ENCODE data around the gene THBS3. TPM values are rescaled to one million over a fixed set of nuclear protein-coding genes. Genes with fewer than 3 reads are reported as not detected.
A peak's percentile ranks its signal among the peaks of the same experiment; 100 is the strongest.
"Not testable (repeated sequence)": the region's sequence is repeated elsewhere in the genome, so short reads cannot be mapped to it uniquely, and the experiment has no call there.

THBS3 gene
- total RNA-seq, 8 experiments from 2014 or later = 12.4 to 51.2 (median 21.0) TPM

DNA sequence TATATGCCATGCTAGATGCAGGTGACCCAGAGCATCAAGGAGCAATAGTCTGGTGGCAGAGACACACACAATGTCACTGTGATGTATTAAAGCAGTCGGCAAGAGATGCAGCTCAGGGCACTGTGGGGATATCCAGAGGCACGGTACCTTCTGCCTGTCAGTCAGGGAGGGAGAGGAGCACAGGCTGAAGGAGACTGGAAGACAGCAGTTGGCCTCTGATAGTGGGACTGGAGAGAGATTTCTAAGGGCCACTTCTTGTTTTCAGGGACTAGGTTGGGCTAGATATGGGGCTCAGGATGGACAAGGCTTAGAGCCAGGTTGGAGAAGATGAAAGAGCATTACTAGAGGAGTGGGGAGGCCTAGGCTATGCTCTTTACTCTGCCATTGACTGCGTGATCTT is 23.6 kb upstream of the THBS3 start:
- in situ Hi-C loops (cut with MboI; ENCODE audit: low pct_unique_long_range_greater_than_20kb in 2 of 9, low sequenced_read_pairs in 9 of 9, unreplicated experiment in 9 of 9); H3K4me3 ChIP-seq; H3K4me1 ChIP-seq (replicated peaks in 1 of 2); ATAC-seq (replicated peaks in 6 of 8); H3K27ac ChIP-seq: not testable (repeated sequence)
- 0 to 83% (median 50%) methylated on average over 1 to 3 of the region's 3 CpGs; no CpG with 5 or more reads in 4 of the 10 experiments for WGBS, 10 experiments

DNA sequence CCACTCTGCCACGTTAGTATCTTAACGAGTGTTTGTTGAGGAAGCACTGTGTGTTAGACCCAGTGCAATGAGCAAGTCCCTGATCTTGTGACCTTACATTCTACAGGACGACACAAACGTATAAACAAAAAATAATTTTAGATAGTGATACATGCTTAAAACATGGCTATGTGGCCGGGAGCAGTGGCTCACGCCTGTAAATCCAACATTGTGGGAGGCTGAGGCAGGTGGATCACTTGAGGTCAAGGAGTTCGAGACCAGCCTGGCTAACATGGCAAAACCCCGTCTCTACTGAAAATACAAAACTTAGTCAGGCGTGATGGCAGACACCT is 20.4 kb upstream of the THBS3 start:
- Histone ChIP-seq H3K4me1 (replicated peaks in 1 of 2) (peaks cover 17 to 18% of the 10 kb centered on the region in 2 donors), H3K4me3 (peak overlapping the region; percentile 29 to 45 (median 39)), H3K27ac (peak overlapping the region; percentile 84 to 91)
- 20 to 75% (median 53%) methylated on average over 1 to 9 of the region's 9 CpGs; no CpG with 5 or more reads in 1 of the 10 experiments for WGBS, 10 experiments
- ATAC-seq (replicated peaks in 6 of 8) = no peak
- in situ Hi-C loops (cut with MboI; ENCODE audit: low pct_unique_long_range_greater_than_20kb in 2 of 9, low sequenced_read_pairs in 9 of 9, unreplicated experiment in 9 of 9) = no loop called here

DNA sequence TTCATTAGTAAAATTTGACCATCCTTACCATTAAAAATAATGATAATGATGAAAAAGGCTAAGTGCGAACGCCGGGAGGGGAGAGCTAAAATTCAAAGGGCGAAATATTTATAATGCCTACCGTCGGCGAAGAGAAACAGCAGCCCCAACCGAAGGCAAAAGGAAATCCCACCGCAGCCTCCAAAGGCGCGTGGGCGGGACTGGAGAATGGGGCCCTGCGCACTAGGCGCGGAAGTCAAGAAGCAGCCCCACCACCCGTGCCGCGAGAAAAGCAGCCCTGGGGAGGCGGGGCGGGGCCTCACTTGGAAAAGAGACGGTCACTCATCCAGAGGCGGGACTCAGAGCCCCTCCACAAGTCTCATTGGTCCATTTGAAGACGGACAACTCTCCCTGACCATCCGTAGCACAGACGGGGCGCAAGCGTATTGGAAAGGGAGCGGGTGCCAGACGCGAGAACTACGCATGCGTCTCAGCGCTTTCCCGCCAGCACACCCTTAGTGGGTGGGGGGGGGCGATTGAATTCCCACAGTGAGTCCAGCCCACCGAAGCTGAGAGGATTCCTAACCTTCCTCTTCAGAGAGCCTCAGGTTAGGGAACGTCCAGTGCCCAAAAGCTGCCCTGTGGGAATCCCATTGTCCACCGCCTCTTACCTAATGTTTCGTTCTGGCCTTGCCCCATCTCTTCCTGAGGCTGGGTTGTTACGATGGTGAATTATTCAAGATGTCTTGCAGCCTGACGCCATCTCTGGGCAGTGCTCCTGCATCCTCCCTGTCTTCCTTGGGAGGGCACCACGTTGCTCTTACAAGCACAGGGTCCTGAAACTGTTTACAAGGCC is 19.8 kb upstream of the THBS3 start:
- Histone ChIP-seq H3K27ac (peak overlapping the region; percentile 84 to 91), H3K4me1 (replicated peaks in 1 of 2) (peaks cover 17 to 18% of the 10 kb centered on the region in 2 donors), H3K4me3 (peak overlapping the region; percentile 43 to 47 (median 45))
- in situ Hi-C loops (cut with MboI; ENCODE audit: low pct_unique_long_range_greater_than_20kb in 2 of 9, low sequenced_read_pairs in 9 of 9, unreplicated experiment in 9 of 9) = no loop called here
- ATAC-seq (replicated peaks in 6 of 8) = peak; percentile 88 to 96 (median 93)
- 0 to 20% (median 1%) methylated on average over 1 to 19 of the region's 42 CpGs; no CpG with 5 or more reads in 1 of the 10 experiments for WGBS, 10 experiments

DNA sequence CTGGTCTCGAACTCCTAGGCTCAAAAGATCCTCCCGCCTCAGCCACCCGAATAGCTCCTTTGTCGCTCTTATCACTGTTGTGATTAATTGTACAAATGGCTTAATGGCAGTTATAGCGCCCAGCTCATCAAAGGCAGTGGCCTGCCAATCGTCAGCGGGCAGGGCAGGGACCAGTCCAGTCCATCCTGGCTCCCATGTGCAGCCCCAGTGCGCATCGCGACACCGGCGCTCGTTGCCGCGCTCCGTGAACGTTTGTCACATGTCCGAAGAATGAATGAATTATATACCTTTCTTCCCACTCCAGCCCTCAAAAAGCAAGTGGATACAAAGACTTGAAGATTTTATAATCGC is 19.2 kb upstream of the THBS3 start:
- ATAC-seq (replicated peaks in 6 of 8) = peak; percentile 49 to 63 (median 56)
- peaks cover 17 to 18% of the 10 kb centered on the region in 2 donors for H3K4me1 ChIP-seq (replicated peaks in 1 of 2)
- H3K27ac ChIP-seq = peak overlapping the region; percentile 40 to 69
- in situ Hi-C loops (cut with MboI; ENCODE audit: low pct_unique_long_range_greater_than_20kb in 2 of 9, low sequenced_read_pairs in 9 of 9, unreplicated experiment in 9 of 9) = no loop called here
- 0 to 3% (median 0%) methylated on average over 1 to 18 of the region's 19 CpGs; no CpG with 5 or more reads in 3 of the 10 experiments for WGBS, 10 experiments
- peak overlapping the region; percentile 43 to 47 (median 45) for H3K4me3 ChIP-seq

DNA sequence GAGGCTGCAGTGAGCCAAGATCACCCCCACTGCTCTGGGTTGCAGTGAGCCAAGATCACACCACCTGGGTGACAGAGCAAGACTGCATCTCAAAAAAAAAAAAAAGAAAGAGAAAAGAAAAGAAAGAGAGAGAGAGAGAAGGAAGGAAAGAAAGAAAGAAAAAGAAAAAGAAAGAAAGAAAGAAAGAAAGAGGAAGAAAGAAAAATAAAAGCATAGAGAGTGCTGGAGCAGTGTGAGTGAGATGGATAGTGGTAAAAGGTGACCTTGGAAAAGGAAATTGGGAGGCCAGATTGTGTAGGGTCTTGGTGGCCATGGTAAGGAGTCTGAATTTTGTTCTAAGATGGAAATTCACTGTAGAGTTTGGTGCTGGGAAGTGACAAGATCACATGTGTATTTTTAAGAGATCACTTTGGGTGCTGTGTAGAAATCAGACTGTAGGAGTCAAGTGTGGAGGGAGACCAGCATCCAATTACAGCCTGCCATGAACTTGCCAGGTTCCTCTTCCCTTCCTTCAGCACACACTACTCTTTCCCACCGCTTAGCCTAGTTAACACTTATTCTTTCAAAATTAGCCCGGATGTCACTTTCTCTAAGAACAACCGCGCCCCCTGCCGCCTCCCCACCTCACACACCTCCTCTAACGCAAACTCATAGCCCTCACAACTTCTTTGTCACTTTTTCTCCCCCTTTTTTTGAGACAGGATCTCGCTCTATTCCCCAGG is 18.7 kb upstream of the THBS3 start:
- peaks cover 17 to 18% of the 10 kb centered on the region in 2 donors for H3K4me1 ChIP-seq (replicated peaks in 1 of 2)
- 0 to 13% (median 0%) methylated on average over 1 to 7 of the region's 7 CpGs; no CpG with 5 or more reads in 1 of the 10 experiments for WGBS, 10 experiments
- peak overlapping the region; percentile 40 to 69 for H3K27ac ChIP-seq
- in situ Hi-C loops (cut with MboI; ENCODE audit: low pct_unique_long_range_greater_than_20kb in 2 of 9, low sequenced_read_pairs in 9 of 9, unreplicated experiment in 9 of 9) = no loop called here
- peak; percentile 19 to 52 (median 36) for ATAC-seq (replicated peaks in 6 of 8)
- H3K4me3 ChIP-seq = peak overlapping the region; percentile 43 to 47 (median 45)

DNA sequence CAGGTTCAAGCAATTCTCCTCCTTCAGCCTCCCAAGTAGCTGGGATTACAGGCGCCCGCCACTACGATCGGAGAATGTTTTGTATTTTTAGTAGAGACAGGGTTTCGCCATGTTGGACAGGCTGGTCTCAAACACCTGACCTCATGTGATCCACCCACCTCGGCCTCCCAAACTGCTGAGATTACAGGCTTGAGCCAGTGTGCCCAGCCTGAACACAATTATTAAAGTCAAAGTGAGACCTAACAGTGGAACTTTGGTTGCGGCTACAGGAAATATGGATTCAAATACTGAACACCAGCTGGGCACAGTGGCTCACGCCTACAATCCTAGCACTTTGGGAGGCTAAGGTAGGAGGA is 17.7 kb upstream of the THBS3 start:
- H3K4me3 ChIP-seq; H3K27ac ChIP-seq; ATAC-seq (replicated peaks in 6 of 8); in situ Hi-C loops (cut with MboI; ENCODE audit: low pct_unique_long_range_greater_than_20kb in 2 of 9, low sequenced_read_pairs in 9 of 9, unreplicated experiment in 9 of 9): not testable (repeated sequence)
- peaks cover 17 to 18% of the 10 kb centered on the region in 2 donors for H3K4me1 ChIP-seq (replicated peaks in 1 of 2)
- whole genome bisulfite sequencing, 10 experiments = 90 to 100% (median 99%) methylated on average over 1 to 8 of the region's 8 CpGs; no CpG with 5 or more reads in 2 of the 10 experiments

DNA sequence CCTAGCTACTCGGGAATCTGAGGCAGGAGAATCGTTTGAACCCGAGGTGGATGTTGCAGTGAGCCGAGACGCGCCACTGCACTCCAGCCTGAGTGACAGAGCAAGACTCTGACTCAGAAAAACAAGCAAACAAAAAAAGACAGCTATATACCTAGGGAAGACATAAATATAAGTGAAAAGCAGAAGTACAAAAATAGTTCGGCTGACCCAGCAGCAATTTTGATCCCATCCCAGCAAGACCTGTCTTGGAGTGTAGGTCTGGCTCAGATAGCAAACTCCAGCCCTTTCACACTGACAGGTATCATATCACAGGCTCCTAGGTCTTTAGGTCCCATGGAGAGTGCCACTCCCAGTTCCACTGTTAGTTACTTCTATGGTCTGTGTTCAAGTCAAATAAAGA is 15.3 kb upstream of the THBS3 start:
- Histone ChIP-seq H3K4me3 (no peak overlapping the region), H3K27ac (no peak overlapping the region), H3K4me1 (replicated peaks in 1 of 2) (peaks cover 24% of the 10 kb centered on the region in 2 donors)
- 83 to 100% (median 95%) methylated on average over 1 to 7 of the region's 7 CpGs; no CpG with 5 or more reads in 3 of the 10 experiments for WGBS, 10 experiments
- in situ Hi-C loops (cut with MboI; ENCODE audit: low pct_unique_long_range_greater_than_20kb in 2 of 9, low sequenced_read_pairs in 9 of 9, unreplicated experiment in 9 of 9) = no loop called here
- ATAC-seq (replicated peaks in 6 of 8) = no peak

DNA sequence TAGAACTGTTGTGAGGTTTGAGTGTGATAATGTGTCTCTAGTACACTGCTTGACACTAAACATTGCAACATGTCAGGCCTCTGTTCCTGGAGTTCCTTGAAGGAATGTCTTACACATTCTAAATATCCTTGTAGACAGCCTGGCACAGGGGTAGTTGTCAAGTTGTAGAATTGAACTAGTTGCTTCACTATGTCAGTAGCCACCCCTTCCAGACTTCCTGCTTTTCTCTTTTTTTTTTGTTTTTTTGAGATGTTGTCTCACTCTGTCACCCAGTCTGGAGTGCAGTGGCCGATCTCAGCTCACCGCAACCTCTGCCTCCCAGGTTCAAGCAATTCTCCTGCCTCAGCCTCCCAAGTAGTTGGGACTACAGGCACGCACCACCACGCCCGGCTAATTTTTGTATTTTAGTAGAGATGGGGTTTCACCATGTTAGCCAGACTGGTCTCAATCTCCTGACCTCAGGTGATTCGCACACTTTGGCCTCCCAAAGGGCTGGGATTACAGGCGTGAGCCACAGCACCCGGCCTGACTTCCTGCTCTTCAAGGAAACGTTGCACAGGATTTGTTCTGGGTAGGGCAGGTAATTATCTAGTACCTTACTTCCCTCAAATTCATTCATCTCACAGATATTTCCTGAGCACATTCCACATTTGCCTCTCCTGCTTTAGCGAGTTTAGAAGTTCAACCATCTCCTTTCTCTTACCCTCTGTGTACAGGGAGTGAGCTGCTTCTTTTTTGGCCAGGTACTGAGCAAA is 12.7 kb upstream of the THBS3 start:
- 40 to 100% (median 95%) methylated on average over 1 to 10 of the region's 10 CpGs; no CpG with 5 or more reads in 3 of the 10 experiments for WGBS, 10 experiments
- H3K4me3 ChIP-seq; H3K27ac ChIP-seq; ATAC-seq (replicated peaks in 6 of 8); in situ Hi-C loops (cut with MboI; ENCODE audit: low pct_unique_long_range_greater_than_20kb in 2 of 9, low sequenced_read_pairs in 9 of 9, unreplicated experiment in 9 of 9): not testable (repeated sequence)
- peaks cover 14 to 15% of the 10 kb centered on the region in 2 donors for H3K4me1 ChIP-seq (replicated peaks in 1 of 2)

DNA sequence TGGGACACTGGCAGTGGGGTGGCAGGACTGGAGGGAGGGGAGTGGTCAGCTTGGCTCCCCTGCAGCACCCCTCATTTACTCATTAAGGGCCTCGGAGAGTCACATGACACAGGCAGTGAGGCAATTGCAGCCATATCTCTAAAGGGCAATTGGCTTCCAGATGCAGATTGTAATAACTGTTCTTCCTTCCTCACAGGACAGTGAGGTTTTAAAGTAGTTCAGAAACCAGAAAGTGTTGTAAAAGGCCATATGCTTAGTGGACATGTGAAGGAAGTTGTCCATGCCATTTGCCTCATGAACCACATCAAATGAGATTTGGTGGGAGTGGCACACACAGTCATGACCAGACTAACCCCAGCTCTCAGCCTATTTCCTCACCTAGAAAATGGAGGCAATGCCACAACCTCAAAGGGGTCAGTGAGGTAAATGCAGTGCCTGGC is 11.9 kb upstream of the THBS3 start:
- H3K27ac ChIP-seq = peak overlapping the region in 1 of 2 donors; percentile 7
- H3K4me1 ChIP-seq (replicated peaks in 1 of 2) = peaks cover 13 to 14% of the 10 kb centered on the region in 2 donors
- peak in 6 of 8 experiments; percentile 25 to 66 (median 58) for ATAC-seq (replicated peaks in 6 of 8)
- in situ Hi-C loops (cut with MboI; ENCODE audit: low pct_unique_long_range_greater_than_20kb in 2 of 9, low sequenced_read_pairs in 9 of 9, unreplicated experiment in 9 of 9) = no loop called here
- no peak overlapping the region for H3K4me3 ChIP-seq
- WGBS, 10 experiments = 0 to 30% methylated on average over 1 of the region's 1 CpG; no CpG with 5 or more reads in 8 of the 10 experiments

DNA sequence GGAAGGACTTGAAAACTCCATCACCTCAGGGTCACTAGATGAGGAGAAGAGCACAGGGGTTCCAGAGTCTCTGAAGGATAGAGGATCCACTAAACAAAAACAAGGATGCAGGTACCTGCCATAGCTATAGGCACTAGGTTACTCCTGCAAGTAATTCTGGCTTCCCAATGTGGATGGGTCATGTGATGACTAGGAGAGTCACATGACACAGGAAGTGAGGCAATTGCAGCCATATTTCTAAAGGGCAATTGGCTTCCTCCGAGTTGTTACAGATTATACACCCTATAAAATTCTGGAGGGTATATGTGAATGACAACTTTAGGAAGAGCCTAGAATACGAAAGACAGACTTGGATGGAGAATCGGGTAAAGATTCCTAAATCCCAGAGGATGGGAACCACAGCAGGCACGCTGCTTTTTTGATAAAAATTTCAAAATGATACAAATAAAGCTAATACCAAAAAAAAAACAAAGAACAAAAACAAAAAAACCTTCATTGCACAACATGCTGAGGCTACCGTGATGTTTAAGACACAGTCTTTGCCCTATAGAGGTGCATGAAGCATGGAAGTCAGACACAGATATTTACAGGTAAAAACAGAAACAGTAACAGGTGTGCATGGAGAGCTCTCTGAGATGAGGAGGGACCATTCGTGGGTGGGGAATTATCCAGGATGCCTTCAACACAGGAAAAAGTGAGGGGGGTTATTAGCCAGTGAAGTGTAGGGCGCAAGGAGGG is 11.3 kb upstream of the THBS3 start:
- Histone ChIP-seq H3K27ac (peak overlapping the region in 1 of 2 donors; percentile 7), H3K4me3 (peak overlapping the region in 2 of 5 donors; percentile 8 to 17), H3K4me1 (replicated peaks in 1 of 2) (peaks cover 13 to 14% of the 10 kb centered on the region in 2 donors)
- 5 to 67% (median 48%) methylated on average over 1 to 7 of the region's 7 CpGs for WGBS, 10 experiments
- peak; percentile 35 to 76 (median 69) for ATAC-seq (replicated peaks in 6 of 8)
- in situ Hi-C loops (cut with MboI; ENCODE audit: low pct_unique_long_range_greater_than_20kb in 2 of 9, low sequenced_read_pairs in 9 of 9, unreplicated experiment in 9 of 9) = no loop called here

DNA sequence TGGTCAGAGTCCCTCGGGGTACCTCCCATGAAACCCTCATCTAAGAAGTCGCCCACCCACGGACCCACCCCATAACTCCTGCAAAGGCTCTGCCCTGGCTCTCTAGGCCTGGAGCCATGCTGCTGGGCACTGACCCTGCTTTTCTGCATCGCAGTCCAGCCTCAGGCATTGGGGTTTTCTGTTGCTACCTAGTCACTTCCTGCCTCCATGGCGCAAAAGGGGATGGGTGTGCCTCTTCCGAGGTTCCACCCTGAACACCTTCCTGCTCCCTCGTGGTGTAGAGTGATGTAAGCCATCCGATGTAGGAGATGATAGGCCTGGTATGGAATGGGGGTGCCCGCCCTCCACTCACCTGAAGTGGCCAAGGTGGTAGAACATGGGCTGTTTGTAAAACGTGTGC is 7.0 kb upstream of the THBS3 start:
- H3K4me3 ChIP-seq; H3K27ac ChIP-seq; ATAC-seq (replicated peaks in 6 of 8); in situ Hi-C loops (cut with MboI; ENCODE audit: low pct_unique_long_range_greater_than_20kb in 2 of 9, low sequenced_read_pairs in 9 of 9, unreplicated experiment in 9 of 9): not testable (repeated sequence)
- peaks cover 11 to 15% of the 10 kb centered on the region in 2 donors for H3K4me1 ChIP-seq (replicated peaks in 1 of 2)
- WGBS, 10 experiments = no CpG with 5 or more reads among the region's 10 CpGs

DNA sequence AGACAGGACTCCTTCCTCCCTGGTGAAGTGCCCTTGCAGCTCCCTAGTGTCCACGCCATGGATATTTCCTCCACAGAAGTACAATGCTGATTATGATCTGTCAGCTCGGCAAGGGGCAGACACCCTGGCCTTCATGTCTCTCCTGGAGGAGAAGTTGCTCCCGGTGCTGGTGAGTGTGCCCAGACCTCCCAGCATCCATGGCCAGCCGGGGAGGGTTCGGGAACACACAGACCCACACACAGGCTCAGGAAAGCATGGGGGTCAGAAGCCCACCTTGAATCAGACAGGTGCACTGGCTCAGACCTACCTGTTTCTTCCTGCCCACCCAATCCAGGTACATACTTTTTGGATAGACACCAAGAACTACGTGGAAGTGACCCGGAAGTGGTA is 4.3 kb upstream of the THBS3 start:
- peaks cover 0 to 15% of the 10 kb centered on the region in 2 donors for H3K4me1 ChIP-seq (replicated peaks in 1 of 2)
- WGBS, 10 experiments = 100% methylated on average over 2 of the region's 7 CpGs; no CpG with 5 or more reads in 8 of the 10 experiments
- H3K4me3 ChIP-seq; H3K27ac ChIP-seq; ATAC-seq (replicated peaks in 6 of 8); in situ Hi-C loops (cut with MboI; ENCODE audit: low pct_unique_long_range_greater_than_20kb in 2 of 9, low sequenced_read_pairs in 9 of 9, unreplicated experiment in 9 of 9): not testable (repeated sequence)
